ENCODE results near the gene SEPTIN3.

The SEPTIN3 gene

DNA sequence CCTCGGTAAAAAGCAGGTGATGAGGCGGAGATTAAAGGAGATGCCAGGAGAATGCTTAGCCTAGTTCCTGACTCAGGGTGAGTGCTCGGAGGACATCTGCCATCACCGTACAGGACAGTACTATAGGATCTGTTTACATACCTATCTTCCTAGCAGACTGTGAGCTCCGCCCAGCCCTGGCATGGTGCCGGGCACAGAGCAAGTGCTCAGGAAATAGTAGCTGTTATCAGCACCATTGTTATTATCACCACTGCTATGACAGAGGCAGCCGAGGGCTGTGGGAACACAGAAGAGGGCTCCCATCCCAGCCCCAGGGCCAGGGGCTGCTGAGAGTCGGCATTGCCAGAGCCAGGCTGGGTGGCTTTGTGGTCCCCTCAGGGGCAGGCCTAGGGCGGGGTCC lies 642 bp upstream of the SEPTIN3 start:
- no peaks in the 10 kb centered on the region for H3K36me3 ChIP-seq (ENCODE audit: control insufficient read depth, insufficient read depth, low read length)
- H2BK5ac ChIP-seq (ENCODE audit: low read length): no peak overlapping the region
- no peak overlapping the region for H3K56ac ChIP-seq (ENCODE audit: low read length)
- H2BK120ac ChIP-seq (ENCODE audit: low read depth, low read length): no peak overlapping the region
- H3K23ac ChIP-seq (ENCODE audit: low read length): no peak overlapping the region
- H3K79me1 ChIP-seq (ENCODE audit: low read length): no peaks in the 10 kb centered on the region
- whole genome bisulfite sequencing (ENCODE audit: extremely low coverage, insufficient coverage, low lambda C conversion rate): no CpG with 5 or more reads among the region's 9 CpGs
- H3K27me3 ChIP-seq (ENCODE audit: insufficient read depth, low read length, poor library complexity): no peaks in the 10 kb centered on the region
- H3K4me2 ChIP-seq (ENCODE audit: low read length): no peak overlapping the region
- H3K27ac ChIP-seq (ENCODE audit: low read depth, low read length): no peak overlapping the region
- no peak overlapping the region for H4K8ac ChIP-seq (ENCODE audit: low read depth, low read length)
- no peak for DNase-seq
- H2AK5ac ChIP-seq (ENCODE audit: low read length): no peak overlapping the region
- no peak overlapping the region for H2BK15ac ChIP-seq (replicated peaks; ENCODE audit: low read depth)
- no peak overlapping the region for H3K18ac ChIP-seq (ENCODE audit: low read length)
- H4K5ac ChIP-seq (ENCODE audit: low read length): no peak overlapping the region
- H3K4me3 ChIP-seq (ENCODE audit: low read length): no peak overlapping the region
- H3K4ac ChIP-seq (ENCODE audit: low read depth, low read length): no peak overlapping the region
- H3K9ac ChIP-seq (ENCODE audit: low read length): no peak overlapping the region
- H3K79me2 ChIP-seq (ENCODE audit: control insufficient read depth, insufficient read depth, low read length): no peaks in the 10 kb centered on the region
- H3K4me1 ChIP-seq (ENCODE audit: control insufficient read depth, low read depth, low read length): peaks cover 3% of the 10 kb centered on the region

DNA sequence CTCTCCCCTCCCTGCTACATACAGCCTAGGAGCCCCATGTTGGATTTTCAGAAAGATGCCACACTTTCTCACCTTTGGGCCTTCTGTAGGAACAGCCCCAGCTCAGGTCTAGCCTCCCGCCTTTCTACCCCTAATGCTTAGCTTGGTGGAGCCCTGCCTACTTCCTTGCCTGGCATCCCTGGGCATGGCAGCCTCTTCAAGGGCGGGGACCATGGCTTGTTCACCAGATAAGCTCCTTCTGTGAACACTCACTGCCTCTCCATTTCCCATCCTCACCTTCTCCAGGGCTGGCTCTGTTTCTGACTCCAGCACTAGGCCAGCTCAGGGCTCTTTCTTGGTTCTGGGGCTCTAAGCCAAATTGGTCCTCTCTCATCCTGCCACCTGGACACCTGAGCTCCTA lies 1.4 kb downstream of the SEPTIN3 start:
- H3K18ac ChIP-seq (ENCODE audit: low read length): no peak overlapping the region
- H3K9ac ChIP-seq (ENCODE audit: low read length): no peak overlapping the region
- H3K27ac ChIP-seq (ENCODE audit: low read depth, low read length): no peak overlapping the region
- H2AK5ac ChIP-seq (ENCODE audit: low read length): no peak overlapping the region
- H2BK5ac ChIP-seq (ENCODE audit: low read length): no peak overlapping the region
- H3K27me3 ChIP-seq (ENCODE audit: insufficient read depth, low read length, poor library complexity): peaks cover 8% of the 10 kb centered on the region
- H3K56ac ChIP-seq (ENCODE audit: low read length): no peak overlapping the region
- no peak overlapping the region for H2BK120ac ChIP-seq (ENCODE audit: low read depth, low read length)
- H2BK15ac ChIP-seq (replicated peaks; ENCODE audit: low read depth): no peak overlapping the region
- H4K8ac ChIP-seq (ENCODE audit: low read depth, low read length): no peak overlapping the region
- no peaks in the 10 kb centered on the region for H3K79me2 ChIP-seq (ENCODE audit: control insufficient read depth, insufficient read depth, low read length)
- no peak for DNase-seq
- H3K4me1 ChIP-seq (ENCODE audit: control insufficient read depth, low read depth, low read length): peaks cover 3% of the 10 kb centered on the region
- no peak overlapping the region for H3K4ac ChIP-seq (ENCODE audit: low read depth, low read length)
- no peak overlapping the region for H3K4me3 ChIP-seq (ENCODE audit: low read length)
- no peaks in the 10 kb centered on the region for H3K79me1 ChIP-seq (ENCODE audit: low read length)
- H3K23ac ChIP-seq (ENCODE audit: low read length): no peak overlapping the region
- WGBS (ENCODE audit: extremely low coverage, insufficient coverage, low lambda C conversion rate): no CpG with 5 or more reads among the region's 2 CpGs
- H3K36me3 ChIP-seq (ENCODE audit: control insufficient read depth, insufficient read depth, low read length): no peaks in the 10 kb centered on the region
- no peak overlapping the region for H4K5ac ChIP-seq (ENCODE audit: low read length)
- H3K4me2 ChIP-seq (ENCODE audit: low read length): no peak overlapping the region

GRCh38 chr22:41971431-41971830 lies 2.2 kb downstream of the SEPTIN3 start:
- no CpG with 5 or more reads among the region's 11 CpGs for WGBS (ENCODE audit: extremely low coverage, insufficient coverage, low lambda C conversion rate)

GRCh38 chr22:41974691-41975290 lies 5.5 kb downstream of the SEPTIN3 start:
- no peaks in the 10 kb centered on the region for H3K4me1 ChIP-seq (ENCODE audit: control insufficient read depth, low read depth, low read length)
- peaks cover 20% of the 10 kb centered on the region for H3K27me3 ChIP-seq (ENCODE audit: insufficient read depth, low read length, poor library complexity)
- no peak overlapping the region for H3K23ac ChIP-seq (ENCODE audit: low read length)
- H2BK5ac ChIP-seq (ENCODE audit: low read length): no peak overlapping the region
- no peak overlapping the region for H3K56ac ChIP-seq (ENCODE audit: low read length)
- H3K4me3 ChIP-seq (ENCODE audit: low read length): no peak overlapping the region
- H3K79me2 ChIP-seq (ENCODE audit: control insufficient read depth, insufficient read depth, low read length): no peaks in the 10 kb centered on the region
- H2AK5ac ChIP-seq (ENCODE audit: low read length): no peak overlapping the region
- no peak overlapping the region for H2BK120ac ChIP-seq (ENCODE audit: low read depth, low read length)
- no peak overlapping the region for H3K4ac ChIP-seq (ENCODE audit: low read depth, low read length)
- H3K36me3 ChIP-seq (ENCODE audit: control insufficient read depth, insufficient read depth, low read length): no peaks in the 10 kb centered on the region
- H3K79me1 ChIP-seq (ENCODE audit: low read length): no peaks in the 10 kb centered on the region
- no peak overlapping the region for H3K9ac ChIP-seq (ENCODE audit: low read length)
- WGBS (ENCODE audit: extremely low coverage, insufficient coverage, low lambda C conversion rate): no CpG with 5 or more reads among the region's 10 CpGs
- H3K27ac ChIP-seq (ENCODE audit: low read depth, low read length): no peak overlapping the region
- H4K5ac ChIP-seq (ENCODE audit: low read length): no peak overlapping the region
- no peak overlapping the region for H3K4me2 ChIP-seq (ENCODE audit: low read length)
- no peak overlapping the region for H4K8ac ChIP-seq (ENCODE audit: low read depth, low read length)
- no peak for DNase-seq
- H2BK15ac ChIP-seq (replicated peaks; ENCODE audit: low read depth): no peak overlapping the region
- H3K18ac ChIP-seq (ENCODE audit: low read length): no peak overlapping the region

More at GRCh38 chr22:41971431-41971830, 2.2 kb downstream of the SEPTIN3 start:
- no peak overlapping the region for H2BK120ac ChIP-seq (ENCODE audit: low read depth, low read length)
- H3K27ac ChIP-seq (ENCODE audit: low read depth, low read length): no peak overlapping the region
- DNase-seq: no peak
- H3K4me2 ChIP-seq (ENCODE audit: low read length): no peak overlapping the region
- H3K18ac ChIP-seq (ENCODE audit: low read length): no peak overlapping the region
- no peaks in the 10 kb centered on the region for H3K79me1 ChIP-seq (ENCODE audit: low read length)
- H2BK15ac ChIP-seq (replicated peaks; ENCODE audit: low read depth): no peak overlapping the region
- H2AK5ac ChIP-seq (ENCODE audit: low read length): no peak overlapping the region
- H3K36me3 ChIP-seq (ENCODE audit: control insufficient read depth, insufficient read depth, low read length): no peaks in the 10 kb centered on the region
- H3K27me3 ChIP-seq (ENCODE audit: insufficient read depth, low read length, poor library complexity): peaks cover 16% of the 10 kb centered on the region
- no peak overlapping the region for H3K56ac ChIP-seq (ENCODE audit: low read length)
- no peak overlapping the region for H4K8ac ChIP-seq (ENCODE audit: low read depth, low read length)
- no peak overlapping the region for H3K9ac ChIP-seq (ENCODE audit: low read length)
- H2BK5ac ChIP-seq (ENCODE audit: low read length): no peak overlapping the region
- H3K79me2 ChIP-seq (ENCODE audit: control insufficient read depth, insufficient read depth, low read length): no peaks in the 10 kb centered on the region
- peaks cover 3% of the 10 kb centered on the region for H3K4me1 ChIP-seq (ENCODE audit: control insufficient read depth, low read depth, low read length)
- H3K23ac ChIP-seq (ENCODE audit: low read length): no peak overlapping the region
- H4K5ac ChIP-seq (ENCODE audit: low read length): no peak overlapping the region
- H3K4ac ChIP-seq (ENCODE audit: low read depth, low read length): no peak overlapping the region
- no peak overlapping the region for H3K4me3 ChIP-seq (ENCODE audit: low read length)

DNA sequence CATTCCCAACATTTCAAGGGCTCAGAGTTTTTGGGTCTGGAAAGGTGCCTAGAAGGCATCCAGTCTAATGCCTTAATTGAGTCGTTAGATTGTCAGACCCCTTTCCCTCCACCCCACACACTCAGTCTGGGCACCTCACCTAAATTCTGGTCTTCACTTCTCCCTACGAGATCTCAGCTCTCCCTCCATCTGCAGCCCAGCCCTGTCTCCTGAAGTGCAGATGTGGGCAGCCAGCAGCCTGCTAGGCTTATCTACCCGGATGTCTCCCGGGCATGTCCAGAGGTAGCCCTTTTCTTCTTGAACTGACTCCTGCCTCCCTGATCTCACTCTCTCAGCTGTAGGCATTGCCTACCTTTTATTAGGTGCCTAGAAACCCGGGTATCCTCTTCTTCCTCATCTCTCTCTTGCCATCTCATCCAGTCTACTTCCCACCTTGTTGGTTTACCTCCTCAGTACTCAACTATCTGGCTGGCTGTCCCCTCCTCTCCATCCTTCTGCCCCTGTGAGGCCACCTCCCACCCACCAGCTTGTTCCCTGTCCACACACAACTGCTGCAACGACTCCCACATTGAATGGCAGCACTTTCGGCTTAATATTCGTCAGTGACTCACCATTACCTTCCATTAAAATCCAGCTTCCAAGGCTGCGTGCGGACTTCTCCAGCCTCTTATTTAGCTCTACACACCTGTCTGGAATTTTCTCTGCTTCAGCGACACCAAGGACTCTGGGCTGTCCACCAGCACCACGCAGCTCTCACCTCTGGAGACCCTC lies 6.2 kb downstream of the SEPTIN3 start:
- Histone ChIP-seq H3K56ac (ENCODE audit: low read length) (no peak overlapping the region), H3K23ac (ENCODE audit: low read length) (no peak overlapping the region), H3K4me3 (ENCODE audit: low read length) (no peak overlapping the region), H3K9ac (ENCODE audit: low read length) (no peak overlapping the region), H2AK5ac (ENCODE audit: low read length) (no peak overlapping the region), H3K36me3 (ENCODE audit: control insufficient read depth, insufficient read depth, low read length) (no peaks in the 10 kb centered on the region), H3K18ac (ENCODE audit: low read length) (no peak overlapping the region), H2BK5ac (ENCODE audit: low read length) (no peak overlapping the region), H3K79me2 (ENCODE audit: control insufficient read depth, insufficient read depth, low read length) (no peaks in the 10 kb centered on the region), H4K8ac (ENCODE audit: low read depth, low read length) (no peak overlapping the region), H4K5ac (ENCODE audit: low read length) (no peak overlapping the region), H3K4me2 (ENCODE audit: low read length) (no peak overlapping the region), H3K27ac (ENCODE audit: low read depth, low read length) (no peak overlapping the region), H3K79me1 (ENCODE audit: low read length) (no peaks in the 10 kb centered on the region), H3K4me1 (ENCODE audit: control insufficient read depth, low read depth, low read length) (no peaks in the 10 kb centered on the region), H2BK120ac (ENCODE audit: low read depth, low read length) (no peak overlapping the region), H2BK15ac (replicated peaks; ENCODE audit: low read depth) (no peak overlapping the region), H3K4ac (ENCODE audit: low read depth, low read length) (no peak overlapping the region), H3K27me3 (ENCODE audit: insufficient read depth, low read length, poor library complexity) (peaks cover 20% of the 10 kb centered on the region)
- no peak for DNase-seq
- WGBS (ENCODE audit: extremely low coverage, insufficient coverage, low lambda C conversion rate): no CpG with 5 or more reads among the region's 12 CpGs
